Panc1 (cell line): ENCODE results near the gene FAM89A. TPM values are rescaled to one million over a fixed set of nuclear protein-coding genes. Genes with fewer than 3 reads are reported as not detected.
"Not testable (repeated sequence)": the region's sequence is repeated elsewhere in the genome, so short reads cannot be mapped to it uniquely, and the experiment has no call there.

ENCODE experiments used
- ATAC-seq: fragments of 200-7000 bp; cut with Tn5 transposase; 2 replicates; pipeline ENCODE4 v1.9.1; 2020; ENCODE audit warnings: mild to moderate bottlenecking, moderate library complexity
- BruUV-seq: library from RNA; stranded (reverse); fragments of 400-500 nt; replicated peaks from 2 replicates; lab custom pipeline; 2021; lab: Mats Ljungman, UMichigan
- CTCF ChIA-PET: fragments of 300-600 bp; sonication (Branson Sonifier 250); formaldehyde crosslinking; loops from one replicate; lab custom pipeline; 2022; ENCODE audit warnings: antibody characterized with exemption; lab: Charles Lee
- POLR2A ChIA-PET: fragments of 300-600 bp; sonication (Branson Sonifier 250); formaldehyde crosslinking; loops from one replicate; lab custom pipeline; 2022; ENCODE audit warnings: antibody characterized with exemption; lab: Charles Lee
- DNase-seq: peaks from one replicate; pipeline ENCODE4 v3.0.0-alpha.2; 2010; ENCODE audit warnings: low read depth, low spot score
- H3K27ac ChIP-seq: 2 replicates; pipeline ENCODE4 v1.5.1; 2011; ENCODE audit warnings: mild to moderate bottlenecking, low read length, inconsistent platforms
- H3K27me3 ChIP-seq: fragments of 200-500 bp; sonication (Bioruptor generic); 2 replicates; pipeline ENCODE4 v1.6.0; 2014; ENCODE audit warnings: low read length, inconsistent platforms; ENCODE audit not compliant: control insufficient read depth, insufficient read depth
- H3K36me3 ChIP-seq: fragments of 200-500 bp; sonication (Bioruptor generic); 2 replicates; pipeline ENCODE4 v1.5.1; 2014; ENCODE audit warnings: inconsistent platforms, mild to moderate bottlenecking, low read length, moderate library complexity; ENCODE audit not compliant: control insufficient read depth, insufficient read depth
- H3K4me1 ChIP-seq: 2 replicates; pipeline ENCODE4 v1.5.1; 2011; ENCODE audit warnings: inconsistent platforms, mild to moderate bottlenecking, low read length, moderate library complexity; ENCODE audit not compliant: control insufficient read depth, insufficient read depth
- H3K4me3 ChIP-seq, 2 experiments: 2 replicates each; pipeline ENCODE4 v1.5.1; 2011 to 2012; ENCODE audit warnings: low read depth in 2 of 2, low read length in 2 of 2, mild to moderate bottlenecking in 2 of 2, inconsistent platforms in 1 of 2, moderate library complexity in 1 of 2
- H3K9me3 ChIP-seq: fragments of 200-500 bp; sonication (Bioruptor generic); 2 replicates; pipeline ENCODE4 v1.5.1; 2014; ENCODE audit warnings: low read depth, mild to moderate bottlenecking, inconsistent platforms, low read length, moderate library complexity; ENCODE audit not compliant: control insufficient read depth, insufficient read depth
- POLR2AphosphoS5 ChIP-seq: IDR thresholded peaks from 2 replicates; pipeline ENCODE4 v1.6.1; 2012; ENCODE audit warnings: mild to moderate bottlenecking, low read depth, low read length, moderate library complexity
- SIN3A ChIP-seq: IDR thresholded peaks from 2 replicates; pipeline ENCODE4 v1.6.1; 2012; ENCODE audit warnings: low read depth, mild to moderate bottlenecking, low read length, moderate library complexity, borderline replicate concordance; ENCODE audit not compliant: insufficient read depth
- TCF7L2 ChIP-seq: IDR thresholded peaks from 2 replicates; pipeline ENCODE4 v1.6.1; 2011; ENCODE audit warnings: mild to moderate bottlenecking, low read depth, low read length, inconsistent platforms
- in situ Hi-C: cut with HindIII; loops from 2 replicates; pipeline ENCODE4 v1.10.0; 2016; ENCODE audit warnings: low sequenced_read_pairs, low pct_unique_long_range_greater_than_20kb
- intact Hi-C: fragments of 100-400 bp; cut with micrococcal nuclease; formaldehyde crosslinking; loops from one replicate; pipeline ENCODE4 v1.10.0; 2022; ENCODE audit not compliant: unreplicated experiment
- total RNA-seq: library from RNA; stranded (reverse); gene quantifications from one replicate; pipeline ENCODE4 v1.2.1, GENCODE V29; 2021; ENCODE audit not compliant: unreplicated experiment
- TF ChIP-seq, protein P1 (sequence below), 2 experiments: IDR thresholded peaks; 2 replicates each; pipeline ENCODE4 v1.6.1; 2011 to 2012; ENCODE audit warnings: low read depth in 2 of 2, control low read depth in 1 of 2, low read length in 1 of 2, mild to moderate bottlenecking in 1 of 2, moderate library complexity in 1 of 2; ENCODE audit not compliant: insufficient read depth in 1 of 2
- TF ChIP-seq, protein P2 (sequence below): fragments of 450-650 bp; IDR thresholded peaks from 2 replicates; pipeline ENCODE4 v1.5.1; 2017; ENCODE audit warnings: mild to moderate bottlenecking

Gene FAM89A
- total RNA-seq, 1 experiment from 2014 or later = 2.2 TPM

DNA sequence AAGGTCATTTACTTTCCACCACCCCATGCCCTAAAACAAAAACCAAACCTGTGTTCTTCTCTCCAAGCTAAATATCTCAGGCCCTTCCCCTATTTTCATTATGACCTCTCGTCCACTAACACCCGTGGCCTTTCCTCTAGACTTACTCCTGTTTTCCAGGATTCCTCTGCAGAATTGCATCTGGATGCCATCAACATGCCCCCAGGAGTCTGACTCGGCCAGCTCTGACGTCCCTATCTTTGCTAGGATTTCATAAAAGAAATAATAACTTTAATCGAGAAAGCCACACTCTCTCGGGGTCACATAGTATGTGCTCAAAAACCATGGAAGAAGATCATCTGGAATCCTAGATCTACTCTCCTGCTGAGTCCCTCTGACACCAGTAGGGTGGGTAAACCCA is 13.5 kb downstream of the FAM89A start:
- Histone ChIP-seq H3K4me1 (no peaks in the 10 kb centered on the region; the same call in 1 of the 2 replicates), H3K9me3 (no peaks in the 10 kb centered on the region), H3K27ac (no peak overlapping the region), H3K36me3 (no peaks in the 10 kb centered on the region), H3K27me3 (no peaks in the 10 kb centered on the region; the same call in 1 of the 2 replicates), H3K4me3 (no peak overlapping the region)
- in situ Hi-C loops = no loop called here
- intact Hi-C loops = no loop called here
- BruUV-seq = no TSS peak
- CTCF ChIA-PET = no interaction called here
- ATAC-seq (no peak), DNase-seq (no peak)
- POLR2A ChIA-PET = no interaction called here
- no peak for TF ChIP-seq TCF7L2
- no peak for TF ChIP-seq SIN3A
- TF ChIP-seq POLR2AphosphoS5 = no peak
- TF ChIP-seq, protein P1, sequence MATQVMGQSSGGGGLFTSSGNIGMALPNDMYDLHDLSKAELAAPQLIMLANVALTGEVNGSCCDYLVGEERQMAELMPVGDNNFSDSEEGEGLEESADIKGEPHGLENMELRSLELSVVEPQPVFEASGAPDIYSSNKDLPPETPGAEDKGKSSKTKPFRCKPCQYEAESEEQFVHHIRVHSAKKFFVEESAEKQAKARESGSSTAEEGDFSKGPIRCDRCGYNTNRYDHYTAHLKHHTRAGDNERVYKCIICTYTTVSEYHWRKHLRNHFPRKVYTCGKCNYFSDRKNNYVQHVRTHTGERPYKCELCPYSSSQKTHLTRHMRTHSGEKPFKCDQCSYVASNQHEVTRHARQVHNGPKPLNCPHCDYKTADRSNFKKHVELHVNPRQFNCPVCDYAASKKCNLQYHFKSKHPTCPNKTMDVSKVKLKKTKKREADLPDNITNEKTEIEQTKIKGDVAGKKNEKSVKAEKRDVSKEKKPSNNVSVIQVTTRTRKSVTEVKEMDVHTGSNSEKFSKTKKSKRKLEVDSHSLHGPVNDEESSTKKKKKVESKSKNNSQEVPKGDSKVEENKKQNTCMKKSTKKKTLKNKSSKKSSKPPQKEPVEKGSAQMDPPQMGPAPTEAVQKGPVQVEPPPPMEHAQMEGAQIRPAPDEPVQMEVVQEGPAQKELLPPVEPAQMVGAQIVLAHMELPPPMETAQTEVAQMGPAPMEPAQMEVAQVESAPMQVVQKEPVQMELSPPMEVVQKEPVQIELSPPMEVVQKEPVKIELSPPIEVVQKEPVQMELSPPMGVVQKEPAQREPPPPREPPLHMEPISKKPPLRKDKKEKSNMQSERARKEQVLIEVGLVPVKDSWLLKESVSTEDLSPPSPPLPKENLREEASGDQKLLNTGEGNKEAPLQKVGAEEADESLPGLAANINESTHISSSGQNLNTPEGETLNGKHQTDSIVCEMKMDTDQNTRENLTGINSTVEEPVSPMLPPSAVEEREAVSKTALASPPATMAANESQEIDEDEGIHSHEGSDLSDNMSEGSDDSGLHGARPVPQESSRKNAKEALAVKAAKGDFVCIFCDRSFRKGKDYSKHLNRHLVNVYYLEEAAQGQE (IDR thresholded peaks at IDR 0.05; ENCODE audit: insufficient read depth in 1 of 2, low read depth in 2 of 2, low read length in 1 of 2) = no peak
- TF ChIP-seq, protein P2, sequence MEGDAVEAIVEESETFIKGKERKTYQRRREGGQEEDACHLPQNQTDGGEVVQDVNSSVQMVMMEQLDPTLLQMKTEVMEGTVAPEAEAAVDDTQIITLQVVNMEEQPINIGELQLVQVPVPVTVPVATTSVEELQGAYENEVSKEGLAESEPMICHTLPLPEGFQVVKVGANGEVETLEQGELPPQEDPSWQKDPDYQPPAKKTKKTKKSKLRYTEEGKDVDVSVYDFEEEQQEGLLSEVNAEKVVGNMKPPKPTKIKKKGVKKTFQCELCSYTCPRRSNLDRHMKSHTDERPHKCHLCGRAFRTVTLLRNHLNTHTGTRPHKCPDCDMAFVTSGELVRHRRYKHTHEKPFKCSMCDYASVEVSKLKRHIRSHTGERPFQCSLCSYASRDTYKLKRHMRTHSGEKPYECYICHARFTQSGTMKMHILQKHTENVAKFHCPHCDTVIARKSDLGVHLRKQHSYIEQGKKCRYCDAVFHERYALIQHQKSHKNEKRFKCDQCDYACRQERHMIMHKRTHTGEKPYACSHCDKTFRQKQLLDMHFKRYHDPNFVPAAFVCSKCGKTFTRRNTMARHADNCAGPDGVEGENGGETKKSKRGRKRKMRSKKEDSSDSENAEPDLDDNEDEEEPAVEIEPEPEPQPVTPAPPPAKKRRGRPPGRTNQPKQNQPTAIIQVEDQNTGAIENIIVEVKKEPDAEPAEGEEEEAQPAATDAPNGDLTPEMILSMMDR = no peak

DNA sequence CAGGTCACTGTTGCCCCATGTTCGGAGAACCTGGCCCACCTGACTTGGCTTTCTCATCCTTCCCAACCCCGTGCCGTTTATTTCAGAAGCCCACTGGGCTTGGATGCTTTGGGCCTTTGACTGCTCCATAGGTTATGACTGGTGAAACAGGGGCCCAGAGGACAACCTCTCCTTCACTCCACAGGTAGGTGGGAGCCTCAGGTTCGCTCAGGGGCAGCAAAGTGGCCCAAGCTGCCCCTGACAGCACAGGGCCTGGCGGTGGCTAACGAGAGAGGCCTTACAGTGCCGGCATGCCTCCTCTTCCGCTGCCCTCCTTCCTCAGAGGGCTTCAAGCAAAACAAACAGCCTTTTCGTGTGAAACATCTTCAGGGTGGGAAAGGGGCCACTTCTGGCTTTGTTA is 16.9 kb downstream of the FAM89A start:
- Histone ChIP-seq H3K27ac (no peak overlapping the region), H3K36me3 (no peaks in the 10 kb centered on the region), H3K4me1 (no peaks in the 10 kb centered on the region), H3K27me3 (no peaks in the 10 kb centered on the region), H3K9me3 (no peaks in the 10 kb centered on the region), H3K4me3 (no peak overlapping the region)
- ChIA-PET POLR2A (no interaction called here), CTCF (no interaction called here)
- BruUV-seq = no TSS peak
- no peak for ATAC-seq
- intact Hi-C loops = no loop called here
- DNase-seq = no peak
- in situ Hi-C loops = no loop called here
- TF ChIP-seq, protein P1 (IDR thresholded peaks at IDR 0.05; ENCODE audit: insufficient read depth in 1 of 2, low read depth in 2 of 2, low read length in 1 of 2) = no peak
- no peak for TF ChIP-seq SIN3A
- TF ChIP-seq TCF7L2 = no peak
- TF ChIP-seq, protein P2 = no peak
- TF ChIP-seq POLR2AphosphoS5 = no peak

DNA sequence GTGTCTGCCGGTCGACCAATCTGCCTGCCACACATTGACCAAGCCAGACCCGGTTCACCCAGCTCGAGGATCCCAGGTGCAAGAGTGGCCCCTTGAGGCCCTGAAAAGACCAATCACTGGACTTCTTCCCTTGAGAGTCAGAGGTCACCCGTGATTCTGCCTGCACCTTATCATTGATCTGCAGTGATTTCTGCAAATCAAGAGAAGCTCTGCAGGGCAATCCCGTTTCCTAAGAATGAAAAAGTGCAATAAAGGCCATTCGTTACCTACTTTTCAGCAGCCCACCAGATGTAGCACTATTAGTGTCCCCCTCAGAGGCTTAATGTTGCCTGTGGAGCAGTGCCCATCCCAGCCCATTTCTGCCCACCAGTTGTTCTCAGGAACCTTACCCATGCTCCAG is 17.5 kb downstream of the FAM89A start:
- BruUV-seq, POLR2A ChIA-PET, H3K4me3 ChIP-seq, H3K27ac ChIP-seq, H3K36me3 ChIP-seq, H3K27me3 ChIP-seq, H3K4me1 ChIP-seq, CTCF ChIA-PET, DNase-seq, intact Hi-C loops, in situ Hi-C loops, ATAC-seq, H3K9me3 ChIP-seq: not testable (repeated sequence)
